ENCODE measurements around the gene GPC3.

- TF ChIP-seq CTCF (conservative IDR thresholded peaks at IDR 0.05 in 1 of 2, IDR thresholded peaks at IDR 0.05 in 1 of 2; ENCODE audit: extremely low read depth in 1 of 2, insufficient read depth in 1 of 2, low read depth in 1 of 2, low read length in 2 of 2) (no peak), EZH2 (IDR thresholded peaks at IDR 0.05; ENCODE audit: borderline replicate concordance, low read length) (no peak)
These were observed 335.2 kb downstream of the GPC3 start for GRCh38 chrX:133650239-133650638.
